Colon (tissue), 2 donors: ENCODE measurements around the gene HEXD.

ENCODE experiments used
- FAIRE-seq: peaks from 2 replicates; lab custom pipeline; 2012; peaks lifted over from hg19 to GRCh38; lab: Jason Lieb, UNC
- donor health status: control.
- donor health status: control.

HEXD gene

GRCh38 chr17:82382933-82383255 lies 35.3 kb upstream of the HEXD start:
- no peak for FAIRE-seq

- FAIRE-seq = no peak
Measured at GRCh38 chr17:82383411-82383810, 34.7 kb upstream of the HEXD start.

GRCh38 chr17:82384051-82384729 lies 34.0 kb upstream of the HEXD start:
- no peak for FAIRE-seq

- FAIRE-seq = no peak
Measured at GRCh38 chr17:82384730-82385481, 33.2 kb upstream of the HEXD start.

- FAIRE-seq = no peak
Measured at GRCh38 chr17:82385559-82386254, 32.4 kb upstream of the HEXD start.

GRCh38 chr17:82386255-82386831 lies 31.8 kb upstream of the HEXD start:
- no peak for FAIRE-seq

GRCh38 chr17:82386881-82387704 lies 31.1 kb upstream of the HEXD start:
- FAIRE-seq = no peak

GRCh38 chr17:82387705-82388106 lies 30.4 kb upstream of the HEXD start:
- no peak for FAIRE-seq

- no peak for FAIRE-seq
Measured at GRCh38 chr17:82388223-82388921, 29.8 kb upstream of the HEXD start.

- no peak for FAIRE-seq
Measured at GRCh38 chr17:82388922-82389283, 29.2 kb upstream of the HEXD start.

GRCh38 chr17:82389379-82389778 lies 28.8 kb upstream of the HEXD start:
- FAIRE-seq = no peak

GRCh38 chr17:82390015-82390859 lies 27.9 kb upstream of the HEXD start:
- FAIRE-seq = no peak

- no peak for FAIRE-seq
Measured at GRCh38 chr17:82390860-82391435, 27.2 kb upstream of the HEXD start.

GRCh38 chr17:82391496-82392066 lies 26.6 kb upstream of the HEXD start:
- FAIRE-seq = no peak

- FAIRE-seq = no peak
Measured at GRCh38 chr17:82392209-82392920, 25.8 kb upstream of the HEXD start.

GRCh38 chr17:82392941-82393340 lies 25.2 kb upstream of the HEXD start:
- no peak for FAIRE-seq

- no peak for FAIRE-seq
Measured at GRCh38 chr17:82394278-82394677, 23.9 kb upstream of the HEXD start.

- no peak for FAIRE-seq
Measured at GRCh38 chr17:82396601-82397435, 21.3 kb upstream of the HEXD start.
